Hippocampal formation (tissue), 2 donors: ENCODE results near the gene CDH18.

Source experiments
- DNase-seq, 2 donors: peaks; one replicate each; lab custom pipeline; 2025; lab: John Stamatoyannopoulos, UW

CDH18 gene

DNA sequence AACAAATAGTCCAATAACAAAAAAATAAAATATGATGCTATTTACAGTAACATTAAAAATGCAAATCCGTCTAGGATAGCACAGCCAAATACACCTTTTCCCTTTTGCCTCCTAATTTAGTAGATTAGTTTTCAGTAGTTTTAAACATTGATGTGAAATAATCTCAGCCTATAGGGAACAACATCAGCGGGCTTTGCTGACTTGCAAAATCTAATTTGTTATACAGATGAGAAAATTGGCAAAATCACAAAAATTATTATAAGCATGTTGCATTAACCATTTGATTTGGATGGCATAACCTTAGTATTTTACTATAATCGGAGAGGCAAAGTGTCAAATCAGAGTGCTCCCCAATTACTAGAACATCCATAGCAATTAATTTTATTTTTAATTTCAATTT, 563.5 kb downstream of the CDH18 start:
- no peak for DNase-seq
